Measurements from ENCODE around the gene MBD3.

The MBD3 gene

GRCh38 chr19:1556390-1557070 is 36.1 kb downstream of the MBD3 start:
- Histone ChIP-seq H3K79me2 (ENCODE audit: low read length) (no peaks in the 10 kb centered on the region), H3K4me3 (ENCODE audit: low read length) (no peak overlapping the region), H3K4me1 (ENCODE audit: low read length) (no peaks in the 10 kb centered on the region), H2AFZ (ENCODE audit: low read depth, low read length) (no peak overlapping the region), H3K9ac (ENCODE audit: low read length) (no peak overlapping the region), H3K27ac (ENCODE audit: low read length) (no peak overlapping the region), H3K27me3 (ENCODE audit: low read depth, low read length) (no peaks in the 10 kb centered on the region), H3K9me3 (ENCODE audit: insufficient read depth, low read length) (no peaks in the 10 kb centered on the region), H3K4me2 (ENCODE audit: low read length) (no peak overlapping the region), H4K20me1 (ENCODE audit: insufficient read depth, low read length) (no peaks in the 10 kb centered on the region), H3K36me3 (replicated peaks; ENCODE audit: low read depth, low read length) (no peaks in the 10 kb centered on the region)
- TF ChIP-seq CTCF (IDR thresholded peaks at IDR 0.05; ENCODE audit: low read depth, low read length) (no peak), EZH2phosphoT487 (IDR thresholded peaks at IDR 0.05; ENCODE audit: low read depth) (no peak)

- H3K4me2 ChIP-seq (ENCODE audit: low read length), result no peak overlapping the region
- no peaks in the 10 kb centered on the region for H3K27me3 ChIP-seq (ENCODE audit: low read depth, low read length)
- no peak overlapping the region for H3K27ac ChIP-seq (ENCODE audit: low read length)
- H3K4me1 ChIP-seq (ENCODE audit: low read length), result no peaks in the 10 kb centered on the region
- H3K79me2 ChIP-seq (ENCODE audit: low read length), result no peaks in the 10 kb centered on the region
- no peak overlapping the region for H3K4me3 ChIP-seq (ENCODE audit: low read length)
- H3K36me3 ChIP-seq (replicated peaks; ENCODE audit: low read depth, low read length), result no peaks in the 10 kb centered on the region
- H3K9ac ChIP-seq (ENCODE audit: low read length), result no peak overlapping the region
- no peak overlapping the region for H2AFZ ChIP-seq (ENCODE audit: low read depth, low read length)
- no peaks in the 10 kb centered on the region for H3K9me3 ChIP-seq (ENCODE audit: insufficient read depth, low read length)
- TF ChIP-seq EZH2phosphoT487 (IDR thresholded peaks at IDR 0.05; ENCODE audit: low read depth) (no peak), CTCF (IDR thresholded peaks at IDR 0.05; ENCODE audit: low read depth, low read length) (no peak)
- H4K20me1 ChIP-seq (ENCODE audit: insufficient read depth, low read length), result no peaks in the 10 kb centered on the region
Observed at GRCh38 chr19:1555487-1556389, 36.9 kb downstream of the MBD3 start.

GRCh38 chr19:1554968-1555367 is 37.7 kb downstream of the MBD3 start:
- H3K9ac ChIP-seq (ENCODE audit: low read length), result no peak overlapping the region
- no peak overlapping the region for H3K4me2 ChIP-seq (ENCODE audit: low read length)
- H2AFZ ChIP-seq (ENCODE audit: low read depth, low read length), result no peak overlapping the region
- TF ChIP-seq CTCF (IDR thresholded peaks at IDR 0.05; ENCODE audit: low read depth, low read length) (no peak), EZH2phosphoT487 (IDR thresholded peaks at IDR 0.05; ENCODE audit: low read depth) (no peak)
- no peaks in the 10 kb centered on the region for H3K79me2 ChIP-seq (ENCODE audit: low read length)
- H3K9me3 ChIP-seq (ENCODE audit: insufficient read depth, low read length), result no peaks in the 10 kb centered on the region
- H3K27me3 ChIP-seq (ENCODE audit: low read depth, low read length), result no peaks in the 10 kb centered on the region
- H3K27ac ChIP-seq (ENCODE audit: low read length), result no peak overlapping the region
- no peaks in the 10 kb centered on the region for H3K36me3 ChIP-seq (replicated peaks; ENCODE audit: low read depth, low read length)
- H4K20me1 ChIP-seq (ENCODE audit: insufficient read depth, low read length), result no peaks in the 10 kb centered on the region
- no peak overlapping the region for H3K4me3 ChIP-seq (ENCODE audit: low read length)
- no peaks in the 10 kb centered on the region for H3K4me1 ChIP-seq (ENCODE audit: low read length)

- Histone ChIP-seq H3K36me3 (replicated peaks; ENCODE audit: low read depth, low read length) (no peaks in the 10 kb centered on the region), H3K27me3 (ENCODE audit: low read depth, low read length) (peaks cover 3% of the 10 kb centered on the region; the same call in 1 of the 2 replicates), H3K79me2 (ENCODE audit: low read length) (no peaks in the 10 kb centered on the region), H3K9ac (ENCODE audit: low read length) (no peak overlapping the region), H3K4me1 (ENCODE audit: low read length) (peaks cover 7% of the 10 kb centered on the region), H3K9me3 (ENCODE audit: insufficient read depth, low read length) (no peaks in the 10 kb centered on the region), H3K4me2 (ENCODE audit: low read length) (no peak overlapping the region), H3K4me3 (ENCODE audit: low read length) (no peak overlapping the region), H3K27ac (ENCODE audit: low read length) (no peak overlapping the region), H4K20me1 (ENCODE audit: insufficient read depth, low read length) (no peaks in the 10 kb centered on the region), H2AFZ (ENCODE audit: low read depth, low read length) (no peak overlapping the region)
- TF ChIP-seq EZH2phosphoT487 (IDR thresholded peaks at IDR 0.05; ENCODE audit: low read depth) (no peak), CTCF (IDR thresholded peaks at IDR 0.05; ENCODE audit: low read depth, low read length) (no peak)
Observed at GRCh38 chr19:1553415-1553814, 39.2 kb downstream of the MBD3 start.

Measured in OCI-LY3 (cell line).